Stimulated activated CD4-positive, alpha-beta T cell treated with anti-CD3 and anti-CD28 coated beads, Interleukin-2, amount 100 ng/mL, for 48 hours (primary cell): ENCODE measurements around the gene C11orf42.
"Not testable (repeated sequence)": the region's sequence is repeated elsewhere in the genome, so short reads cannot be mapped to it uniquely, and the experiment has no call there.

Experiments used
- DNase-seq, 2 donors: peaks; one replicate each; pipeline ENCODE4 v3.0.0-alpha.2; 2020

Gene C11orf42

DNA sequence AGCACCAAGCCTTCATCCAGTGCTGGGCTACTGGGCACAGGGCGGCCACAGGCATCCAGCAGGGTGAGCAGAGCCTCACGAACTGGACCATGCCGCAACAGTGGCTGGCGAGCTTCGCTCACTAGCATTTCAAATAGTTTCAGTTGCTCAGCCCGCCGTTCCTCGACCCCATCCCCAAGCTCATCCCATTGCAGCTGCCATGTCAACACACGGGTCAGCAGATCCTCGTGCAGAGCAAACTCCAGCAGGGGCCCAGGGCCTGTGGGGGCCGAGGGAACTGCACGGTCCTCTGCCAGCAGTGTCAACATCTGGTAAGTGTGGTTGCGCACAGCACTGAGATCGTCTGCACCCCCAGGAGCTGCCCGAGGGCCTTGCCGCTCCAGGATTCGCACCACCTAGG lies 18.5 kb downstream of the C11orf42 start:
- no peak for DNase-seq

DNA sequence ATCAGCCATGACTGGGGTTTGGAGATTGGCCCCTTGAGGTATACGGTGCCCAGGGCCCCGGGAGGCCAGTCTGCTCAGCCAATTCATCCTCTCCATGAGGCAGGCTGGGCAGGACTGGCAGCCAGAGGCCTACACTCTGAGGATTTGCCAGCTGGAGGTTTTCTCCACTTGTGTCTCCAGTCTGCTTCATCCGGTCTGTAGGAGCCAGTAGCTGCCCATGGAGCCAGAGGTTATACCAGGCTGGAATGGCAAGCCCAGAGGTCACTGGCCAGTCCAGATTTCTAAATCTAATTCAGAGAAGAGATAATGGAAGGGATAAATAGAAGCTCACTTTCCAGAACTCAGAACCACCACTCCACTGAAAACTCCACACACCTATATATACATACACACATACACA lies 19.1 kb downstream of the C11orf42 start:
- no peak for DNase-seq

DNA sequence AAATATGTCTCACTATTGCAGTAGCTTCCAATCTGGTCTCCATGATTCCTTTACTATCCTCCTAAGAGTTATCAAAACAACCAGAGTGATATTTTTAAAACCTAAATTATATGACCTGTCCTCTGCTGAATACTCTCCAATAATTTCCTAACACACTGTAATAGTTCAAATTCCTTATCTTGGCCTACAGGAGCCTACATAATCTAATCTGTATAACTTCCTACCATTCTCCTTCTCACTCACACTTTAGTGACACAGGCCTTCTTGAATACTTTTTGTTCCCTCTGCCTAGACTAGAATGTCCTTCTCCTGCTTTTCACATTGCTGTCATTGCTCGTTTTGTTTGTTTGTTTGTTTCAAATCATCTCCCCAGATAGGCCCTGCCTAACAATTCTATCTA lies 19.7 kb downstream of the C11orf42 start:
- DNase-seq = no peak

DNA sequence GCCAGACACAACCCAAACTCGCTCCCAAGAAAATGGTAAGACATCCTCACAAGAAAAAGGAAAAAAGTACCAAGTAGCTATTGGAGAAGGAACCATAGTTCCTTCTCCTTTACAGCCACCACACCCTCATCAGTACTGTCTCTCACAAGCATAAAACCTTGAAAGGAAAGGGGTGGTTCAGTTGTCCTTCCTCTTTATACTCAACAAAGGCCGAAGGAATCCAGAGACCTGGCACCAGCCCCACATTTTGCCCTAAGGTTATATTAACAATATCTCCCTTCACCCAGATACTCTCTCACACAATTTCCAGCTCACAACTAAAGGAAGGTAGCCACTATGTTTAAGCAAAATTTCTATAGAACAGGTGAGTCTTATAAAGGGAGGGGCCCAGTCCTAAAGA lies 20.5 kb downstream of the C11orf42 start:
- DNase-seq = no peak

DNA sequence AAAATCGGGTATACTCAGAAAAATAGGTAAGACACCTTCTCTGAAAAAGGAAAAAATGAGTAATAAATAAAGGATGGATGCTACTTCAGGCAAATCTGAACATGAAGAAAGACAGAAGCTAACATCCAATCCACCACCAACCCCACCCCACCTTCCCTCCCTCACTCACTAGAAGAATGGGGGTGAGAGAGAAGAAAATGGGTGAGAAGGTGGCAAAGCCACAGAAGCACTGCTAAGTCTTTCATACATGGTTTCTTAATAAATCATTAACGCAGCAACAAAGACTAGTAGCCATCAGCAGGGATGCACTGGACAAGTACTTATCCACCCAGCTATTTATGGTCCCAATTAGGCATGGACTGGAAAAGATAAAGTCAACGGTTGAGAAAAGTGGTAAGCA lies 23.2 kb downstream of the C11orf42 start:
- no peak for DNase-seq

DNA sequence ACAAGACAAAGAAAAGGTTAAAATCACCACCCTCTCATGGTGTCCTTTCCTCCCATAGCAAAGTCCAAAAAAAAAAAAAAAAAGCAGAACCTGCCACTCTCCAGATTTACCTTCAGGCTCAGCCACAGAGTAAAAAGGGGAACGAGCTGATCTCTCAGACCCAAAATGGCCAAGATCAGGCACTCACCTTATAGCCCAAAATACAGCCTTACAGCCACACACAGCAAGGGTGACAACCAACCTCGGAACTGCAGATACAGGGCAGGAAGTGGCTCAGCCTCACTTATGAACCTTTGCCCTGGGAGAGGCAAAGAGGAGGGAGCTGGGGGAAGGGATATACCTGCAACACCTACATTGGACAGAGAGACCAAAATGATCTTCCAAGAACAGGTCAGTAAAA lies 24.6 kb downstream of the C11orf42 start:
- no peak for DNase-seq

DNA sequence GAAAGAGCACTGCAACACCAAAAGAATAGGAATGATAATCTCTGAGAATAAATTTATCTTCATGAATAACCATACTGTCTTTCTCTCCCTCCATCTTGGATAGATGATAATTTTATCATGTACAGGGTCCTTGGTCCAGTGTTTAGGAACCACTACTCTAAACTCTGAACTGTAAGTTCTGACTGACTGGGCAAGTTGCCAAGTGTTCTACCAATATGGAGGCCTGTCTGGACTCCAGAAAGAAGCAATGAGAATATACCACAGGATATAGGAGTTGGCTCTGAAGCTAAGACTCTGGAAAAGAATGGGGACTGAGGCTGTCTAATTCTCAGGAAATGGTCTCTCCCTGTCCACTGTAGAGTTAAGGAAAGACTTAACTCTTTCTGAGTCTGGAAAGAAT lies 27.5 kb downstream of the C11orf42 start:
- no peak for DNase-seq

DNA sequence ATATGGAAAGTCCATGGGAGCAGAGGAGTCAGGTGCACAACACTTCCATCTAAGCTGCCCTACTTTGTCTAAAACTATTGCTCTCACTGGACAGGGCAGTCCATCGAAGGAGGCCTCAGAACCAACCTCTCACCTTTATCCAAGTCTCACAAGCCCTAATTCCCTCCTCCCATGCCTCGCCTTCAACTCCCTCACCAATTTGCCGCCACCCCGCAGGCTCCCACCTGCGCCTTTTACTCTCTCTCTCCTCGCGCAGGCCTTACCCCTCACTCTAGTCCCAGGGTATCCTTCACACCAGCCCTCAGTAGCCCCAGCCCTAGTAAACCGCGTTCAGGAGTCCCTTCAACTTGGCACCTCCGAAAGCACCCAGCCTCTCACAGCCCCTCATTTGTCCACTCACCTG lies 28.6 kb downstream of the C11orf42 start:
- no peak for DNase-seq

DNA sequence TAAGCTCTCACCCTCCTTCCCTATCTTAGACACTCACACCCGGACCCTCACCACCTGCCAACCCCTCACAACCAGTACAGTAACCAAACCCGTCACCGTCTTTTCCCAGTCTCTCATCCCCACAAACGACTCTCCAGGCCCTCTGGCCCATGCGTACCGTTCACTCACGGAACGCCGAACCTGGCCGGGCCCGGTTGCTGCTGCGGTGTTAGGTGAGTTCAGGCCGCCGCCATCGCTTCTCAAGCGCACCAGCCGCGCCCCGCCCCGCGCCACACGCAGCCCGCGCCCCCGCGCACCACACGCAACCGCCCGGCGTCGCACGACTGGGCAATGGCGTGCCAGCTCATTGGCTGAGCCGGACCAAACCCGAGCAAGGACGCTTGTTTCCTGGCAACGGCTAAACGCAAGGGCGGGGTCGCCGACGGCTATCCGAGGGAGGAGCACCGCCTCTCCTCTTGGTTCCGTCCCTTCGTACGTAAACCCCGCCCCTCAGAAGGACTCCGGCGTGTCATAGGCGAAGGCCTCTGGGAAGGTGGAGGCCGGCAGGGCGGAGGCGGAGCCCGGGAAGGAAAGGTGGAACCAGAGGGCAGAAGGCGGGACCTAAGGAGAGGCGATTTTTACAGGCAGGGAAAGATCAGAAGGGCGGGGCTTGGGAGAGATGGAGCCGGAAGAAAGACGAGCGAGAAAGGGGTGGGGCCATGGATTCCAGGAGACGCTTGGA lies 29.2 kb downstream of the C11orf42 start, which contains the start of gene FHIP1B:
FHIP1B (minus strand) TSS at position 250 of the 721 bp plus-strand sequence. CDS start 10,120 bp downstream, outside the sequence.
- DNase-seq = peak; percentile 97 to 99

DNA sequence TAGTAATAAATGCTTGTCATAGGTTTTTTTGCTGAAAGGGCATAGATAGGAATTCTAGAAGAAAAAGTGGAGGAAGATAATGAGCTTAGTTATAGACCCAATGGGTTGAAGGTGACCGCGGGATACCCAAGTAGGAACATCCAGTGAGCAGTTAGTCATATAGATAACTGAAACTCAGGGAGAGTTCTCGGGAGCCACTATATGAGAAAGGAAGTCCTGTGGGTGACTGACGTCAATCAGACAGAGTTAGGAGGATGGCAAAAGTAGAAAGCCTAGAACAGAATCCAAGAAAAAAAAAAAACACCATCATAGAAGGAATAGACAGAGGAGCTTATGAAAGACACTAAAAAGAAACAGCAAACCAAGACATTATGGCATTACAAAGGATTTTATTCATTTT lies 31.9 kb downstream of the C11orf42 start:
- DNase-seq = no peak

DNA sequence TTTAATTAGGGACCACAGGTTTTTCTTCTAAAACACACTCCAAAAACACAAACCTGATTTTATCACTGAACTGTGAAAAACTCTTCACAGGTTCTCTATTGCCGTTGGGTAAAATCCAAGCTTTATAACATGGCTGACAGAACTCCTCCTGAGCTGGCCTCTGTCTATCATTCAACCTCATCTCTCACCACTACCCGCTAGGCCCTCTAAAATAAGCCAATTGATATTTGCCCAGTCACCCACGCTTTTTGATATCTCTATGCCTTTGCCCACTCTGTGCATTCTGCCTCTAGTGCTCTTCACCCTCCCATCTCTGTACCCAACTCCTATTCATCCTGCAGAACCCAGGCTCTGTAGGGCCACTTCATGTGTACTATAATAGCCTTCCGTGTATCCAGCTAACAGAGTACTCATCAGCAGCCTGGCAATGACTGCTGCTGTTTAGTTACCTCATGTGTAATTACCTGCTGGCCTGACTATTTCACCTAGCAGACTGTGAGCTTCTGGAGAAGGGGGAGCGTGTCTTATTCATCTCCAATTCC lies 32.5 kb downstream of the C11orf42 start:
- no peak for DNase-seq

DNA sequence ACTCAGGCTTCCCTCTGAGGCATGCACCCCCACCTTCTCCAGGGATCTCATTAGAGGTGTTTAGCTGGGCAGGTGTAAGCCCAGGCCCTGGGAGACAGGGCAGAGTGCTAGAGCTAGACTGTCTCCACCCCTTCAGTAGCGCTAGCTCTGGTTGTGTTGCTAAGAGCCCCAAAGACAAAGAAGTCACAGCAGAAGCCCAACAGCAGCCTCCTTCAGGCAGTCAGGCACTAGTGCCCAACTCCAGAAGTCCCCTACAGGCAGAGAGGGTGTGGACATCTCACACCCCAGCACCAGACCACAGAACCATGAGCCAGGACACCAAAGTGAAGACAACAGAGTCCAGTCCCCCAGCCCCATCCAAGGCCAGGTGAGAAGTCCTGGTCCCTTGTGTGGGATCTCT lies 33.5 kb downstream of the C11orf42 start, which contains the start of gene CNGA4:
CNGA4 (plus strand) TSS at position 188 of the 400 bp plus-strand sequence; CDS start at position 306, 118 bp downstream.
- DNase-seq = no peak

DNA sequence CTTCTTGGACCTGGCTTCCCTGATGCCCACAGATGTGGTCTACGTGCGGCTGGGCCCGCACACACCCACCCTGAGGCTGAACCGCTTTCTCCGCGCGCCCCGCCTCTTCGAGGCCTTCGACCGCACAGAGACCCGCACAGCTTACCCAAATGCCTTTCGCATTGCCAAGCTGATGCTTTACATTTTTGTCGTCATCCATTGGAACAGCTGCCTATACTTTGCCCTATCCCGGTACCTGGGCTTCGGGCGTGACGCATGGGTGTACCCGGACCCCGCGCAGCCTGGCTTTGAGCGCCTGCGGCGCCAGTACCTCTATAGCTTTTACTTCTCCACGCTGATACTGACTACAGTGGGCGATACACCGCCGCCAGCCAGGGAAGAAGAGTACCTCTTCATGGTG lies 34.8 kb downstream of the C11orf42 start:
- no peak for DNase-seq

DNA sequence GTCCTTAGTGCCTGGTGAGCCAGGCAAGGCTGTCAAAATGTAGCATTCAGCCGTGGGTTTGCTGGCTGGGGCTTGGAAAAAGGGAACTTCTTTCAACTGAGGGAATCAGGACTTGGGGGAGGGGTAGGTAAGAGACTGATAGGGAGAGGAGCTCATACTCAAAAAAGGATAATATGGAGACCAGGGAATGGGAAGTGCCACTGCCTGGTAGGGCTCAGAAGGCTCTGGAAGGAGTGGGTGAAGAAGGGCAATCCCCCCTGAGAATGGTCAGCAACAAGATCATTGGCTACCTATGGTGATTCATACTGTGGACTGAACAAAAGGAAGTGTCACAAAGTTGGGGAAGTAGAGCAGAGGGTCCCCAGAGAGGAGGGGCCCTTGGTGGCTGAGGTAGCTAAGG lies 35.4 kb downstream of the C11orf42 start:
- DNase-seq = no peak

DNA sequence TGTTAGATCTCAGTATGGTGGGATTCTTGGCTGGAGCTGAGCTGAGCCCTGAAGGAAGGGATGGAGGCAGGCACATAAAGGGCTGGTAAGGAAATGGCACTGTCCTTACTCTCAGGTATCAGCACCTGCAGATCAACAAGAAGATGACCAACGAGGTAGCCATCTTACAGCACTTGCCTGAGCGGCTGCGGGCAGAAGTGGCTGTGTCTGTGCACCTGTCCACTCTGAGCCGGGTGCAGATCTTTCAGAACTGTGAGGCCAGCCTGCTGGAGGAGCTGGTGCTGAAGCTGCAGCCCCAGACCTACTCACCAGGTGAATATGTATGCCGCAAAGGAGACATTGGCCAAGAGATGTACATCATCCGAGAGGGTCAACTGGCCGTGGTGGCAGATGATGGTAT lies 36.0 kb downstream of the C11orf42 start:
- no peak for DNase-seq

DNA sequence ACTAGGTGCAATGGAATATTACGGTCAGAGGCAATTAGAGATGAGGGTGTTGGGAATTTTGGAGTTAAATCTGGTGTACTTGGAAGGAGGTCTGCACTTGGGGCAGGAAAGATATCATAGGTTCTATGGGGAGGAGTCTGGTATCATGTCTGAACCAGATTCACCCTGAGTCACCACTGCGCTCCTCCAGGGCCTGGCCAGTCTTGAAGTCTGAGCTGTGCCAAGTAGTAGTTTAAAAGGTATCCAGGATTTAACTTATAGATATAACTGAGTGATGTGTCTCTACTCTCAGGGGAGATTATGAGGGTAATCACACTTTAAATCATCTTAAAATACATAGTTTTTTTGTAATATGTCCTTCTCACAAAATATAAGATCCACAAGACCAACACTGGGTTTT lies 40.2 kb downstream of the C11orf42 start:
- no peak for DNase-seq

DNA sequence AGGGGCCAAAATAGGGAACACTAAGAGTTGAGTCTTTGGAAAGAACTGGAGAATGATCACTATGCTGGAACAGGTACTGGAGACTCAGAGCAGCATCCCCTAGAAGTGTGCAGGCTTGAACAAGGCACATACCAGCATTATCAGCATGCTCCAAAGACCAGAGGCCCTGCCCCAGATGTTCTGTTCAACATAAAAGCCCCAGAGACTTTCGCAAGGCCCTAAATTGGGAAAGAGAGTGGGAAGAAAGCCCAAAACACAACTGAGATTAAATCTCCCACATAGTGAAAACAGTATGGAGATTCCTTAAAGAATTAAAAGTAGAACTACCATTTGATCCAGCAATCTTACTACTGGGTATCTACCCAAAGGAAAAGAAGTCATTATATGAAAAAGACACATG lies 42.9 kb downstream of the C11orf42 start:
- DNase-seq = no peak

DNA sequence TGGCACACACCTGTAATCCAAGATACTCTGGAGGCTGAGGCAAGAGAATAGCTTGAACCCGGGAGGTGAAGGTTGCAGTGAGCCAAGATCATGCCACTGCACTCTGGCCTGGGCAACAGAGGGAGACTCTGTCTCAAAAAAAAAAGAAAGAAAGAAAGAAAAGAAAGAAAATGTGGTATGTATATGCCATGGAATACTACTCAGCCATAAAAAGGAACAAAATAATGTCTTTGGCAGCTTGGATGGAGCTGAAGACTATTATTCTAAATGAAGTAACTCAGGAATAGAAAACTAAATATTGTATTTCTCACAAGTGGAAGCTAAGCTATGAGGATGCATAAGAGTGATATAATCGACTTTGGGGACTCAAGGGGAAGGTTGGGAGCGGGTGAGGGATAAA lies 43.5 kb downstream of the C11orf42 start:
- not testable (repeated sequence) for DNase-seq

DNA sequence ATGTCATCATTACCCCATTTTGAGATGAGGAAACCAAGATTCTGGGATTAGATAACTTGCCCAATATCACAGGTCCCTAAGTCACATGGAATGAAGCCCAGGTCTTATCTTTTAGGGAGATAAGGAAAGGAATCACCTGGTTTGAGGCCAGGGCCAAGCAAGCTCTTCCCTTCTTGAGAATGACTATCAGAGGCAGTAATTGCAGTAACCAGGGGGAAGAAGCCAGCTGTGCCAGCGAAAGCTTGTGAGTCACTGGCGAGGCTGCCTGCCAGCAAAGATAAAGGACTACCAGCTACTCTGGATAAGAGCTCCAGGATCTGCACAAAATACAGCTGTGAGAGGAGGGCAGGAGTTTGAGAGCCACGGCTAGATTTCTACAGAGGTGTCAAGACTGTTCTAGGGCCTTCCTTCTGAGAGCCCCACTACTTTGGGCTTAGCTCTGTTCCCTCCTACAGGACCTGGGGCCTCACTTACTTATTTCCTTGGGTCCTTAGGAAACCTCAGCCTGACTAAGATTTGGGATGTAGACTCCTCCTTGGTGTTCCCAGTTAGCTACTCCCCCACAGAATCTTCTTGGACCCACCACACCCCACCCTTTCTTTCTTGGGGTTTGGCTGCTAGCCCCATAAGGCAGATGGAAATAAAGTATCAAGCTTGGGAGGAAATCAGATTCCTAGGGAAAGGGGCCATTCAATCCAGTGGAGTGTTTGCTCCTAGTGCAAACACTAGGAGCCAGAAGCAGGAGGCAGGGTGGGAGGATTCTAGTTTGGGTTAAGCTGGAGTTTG lies 44.6 kb downstream of the C11orf42 start:
- DNase-seq = no peak

DNA sequence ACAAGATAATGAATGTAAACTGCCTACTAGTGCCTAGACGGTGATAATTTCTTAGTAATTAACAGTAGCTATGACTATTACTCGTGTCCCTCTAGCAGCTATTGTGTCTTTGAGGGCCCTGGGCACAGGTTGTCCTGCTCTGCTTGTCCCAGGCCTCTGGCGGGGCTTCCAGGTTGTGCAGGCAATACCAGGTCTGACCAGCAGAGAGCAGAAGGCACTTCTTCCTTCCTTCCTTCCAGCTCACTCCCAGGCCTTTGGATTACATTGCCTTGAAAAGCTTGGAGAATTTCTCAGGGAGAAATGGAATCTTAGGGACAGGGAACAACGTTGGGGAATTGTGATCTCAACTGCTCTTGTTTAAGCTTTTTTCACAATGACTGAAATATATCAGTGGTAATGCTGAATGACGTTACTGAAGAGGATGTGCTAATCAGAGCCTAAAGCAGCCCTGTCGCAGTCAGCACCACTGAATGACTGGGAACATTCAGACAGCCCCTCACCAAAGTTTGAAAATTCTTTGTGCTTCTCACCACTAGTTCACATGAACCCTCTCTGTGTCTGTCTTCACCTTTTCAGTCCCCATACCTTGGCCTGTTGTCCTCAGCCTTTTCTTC lies 45.9 kb downstream of the C11orf42 start:
- peak; percentile 49 to 54 for DNase-seq

DNA sequence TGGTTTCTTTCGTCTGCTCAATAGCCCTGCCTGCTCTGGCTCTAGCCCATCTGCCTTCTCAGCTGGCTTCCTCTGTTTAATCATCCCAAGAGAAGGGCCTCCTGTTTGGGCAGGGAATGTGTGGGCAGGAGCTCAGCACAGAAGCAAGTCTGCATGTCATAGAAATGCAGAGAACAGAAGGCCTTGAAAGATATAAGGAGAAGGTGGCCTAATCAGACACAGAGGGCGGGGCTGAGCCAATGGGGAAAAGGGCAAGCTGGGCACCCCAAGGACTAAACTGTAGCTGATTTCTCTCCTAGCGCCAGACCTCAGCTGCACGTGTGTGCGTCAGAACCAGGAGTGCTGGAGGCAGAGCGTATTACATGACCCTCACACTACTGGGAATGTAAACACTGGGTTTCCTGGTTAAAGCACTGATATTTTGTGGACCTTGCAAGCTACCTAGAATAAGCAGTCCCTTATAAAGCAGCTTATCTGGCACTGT lies 46.7 kb downstream of the C11orf42 start:
- DNase-seq = no peak

DNA sequence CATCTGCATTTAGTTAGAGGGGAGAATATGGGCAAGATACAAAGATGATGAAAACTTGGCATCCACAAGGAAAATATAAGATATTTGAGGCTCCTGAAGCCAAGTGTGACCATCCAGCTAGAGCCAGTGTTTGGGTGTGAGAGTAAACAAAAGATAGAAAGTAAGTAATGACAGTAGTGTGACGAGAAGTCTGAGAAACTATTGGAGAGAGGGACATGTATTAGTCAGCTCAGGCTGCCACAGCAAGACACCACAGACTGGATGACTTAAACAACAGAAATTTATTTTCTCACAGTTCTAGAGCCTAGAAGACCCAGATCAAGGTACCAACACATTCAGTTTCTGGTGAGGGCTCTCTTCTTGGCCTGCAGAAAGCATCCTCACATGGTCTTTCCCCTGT lies 47.8 kb downstream of the C11orf42 start:
- DNase-seq = no peak

DNA sequence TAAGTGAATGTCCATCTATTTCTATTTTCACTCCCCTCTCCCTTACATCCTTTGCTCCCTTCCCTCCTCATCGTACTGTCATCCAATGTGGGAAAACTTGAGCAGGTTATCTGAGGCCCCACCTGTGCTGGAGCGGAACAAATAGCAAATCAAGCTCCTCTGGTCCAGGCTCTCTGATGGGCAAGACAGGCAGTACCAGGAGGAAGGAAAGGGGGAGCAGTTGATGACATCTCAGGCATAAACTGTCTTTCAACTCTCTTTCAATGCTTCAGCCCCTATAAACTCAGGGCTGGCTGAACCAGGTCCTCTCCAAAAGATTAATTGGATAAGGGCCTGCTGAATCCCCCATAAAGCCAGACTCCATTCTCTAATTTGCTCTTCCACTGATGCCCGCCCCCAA lies 52.8 kb downstream of the C11orf42 start:
- no peak for DNase-seq
